A549 treated with GW870086 at 1 μM for 4 hours (cell line): ENCODE data around the gene CAPNS2. TPM values are rescaled to one million over a fixed set of nuclear protein-coding genes. Genes with fewer than 3 reads are reported as not detected.

Source experiments
- total RNA-seq: library from RNA; stranded (reverse); fragments of 200-300 nt; extraction: Qiagen RNA extraction; gene quantifications from 5 replicates; pipeline ENCODE4 v1.2.3, GENCODE V29; 2022; ENCODE audit warnings: low read depth

Gene CAPNS2
- not detected in 5 replicates for total RNA-seq

GRCh38 chr16:55566432-55567175 is at the start of gene CAPNS2:
Gene CAPNS2, plus strand, starts transcription at chr16:55566684. Its CDS starts 73 bp downstream, at chr16:55566757.

Other genes starting within 250 kb of the CAPNS2 start
- gene IRX6, start 242.5 kb upstream of the CAPNS2 start, total RNA-seq = not detected in 5 replicates
- gene MMP2, start 87.5 kb upstream of the CAPNS2 start, total RNA-seq = 7.2 to 11.6 TPM (median 9.5 TPM) in 5 replicates
- 4.0 to 7.4 TPM (median 4.7 TPM) in 5 replicates for gene LPCAT2, start 57.6 kb upstream of the CAPNS2 start, total RNA-seq
- gene SLC6A2, start 89.3 kb downstream of the CAPNS2 start, total RNA-seq = 0.03 to 0.07 TPM in 2 of 5 replicates, not detected in the others